ENCODE results near the gene ZBTB7A. TPM values are rescaled to one million over a fixed set of nuclear protein-coding genes. Genes with fewer than 3 reads are reported as not detected.

ZBTB7A gene
- total RNA-seq, 1 donor from 2014 or later, result 2.0 TPM

DNA sequence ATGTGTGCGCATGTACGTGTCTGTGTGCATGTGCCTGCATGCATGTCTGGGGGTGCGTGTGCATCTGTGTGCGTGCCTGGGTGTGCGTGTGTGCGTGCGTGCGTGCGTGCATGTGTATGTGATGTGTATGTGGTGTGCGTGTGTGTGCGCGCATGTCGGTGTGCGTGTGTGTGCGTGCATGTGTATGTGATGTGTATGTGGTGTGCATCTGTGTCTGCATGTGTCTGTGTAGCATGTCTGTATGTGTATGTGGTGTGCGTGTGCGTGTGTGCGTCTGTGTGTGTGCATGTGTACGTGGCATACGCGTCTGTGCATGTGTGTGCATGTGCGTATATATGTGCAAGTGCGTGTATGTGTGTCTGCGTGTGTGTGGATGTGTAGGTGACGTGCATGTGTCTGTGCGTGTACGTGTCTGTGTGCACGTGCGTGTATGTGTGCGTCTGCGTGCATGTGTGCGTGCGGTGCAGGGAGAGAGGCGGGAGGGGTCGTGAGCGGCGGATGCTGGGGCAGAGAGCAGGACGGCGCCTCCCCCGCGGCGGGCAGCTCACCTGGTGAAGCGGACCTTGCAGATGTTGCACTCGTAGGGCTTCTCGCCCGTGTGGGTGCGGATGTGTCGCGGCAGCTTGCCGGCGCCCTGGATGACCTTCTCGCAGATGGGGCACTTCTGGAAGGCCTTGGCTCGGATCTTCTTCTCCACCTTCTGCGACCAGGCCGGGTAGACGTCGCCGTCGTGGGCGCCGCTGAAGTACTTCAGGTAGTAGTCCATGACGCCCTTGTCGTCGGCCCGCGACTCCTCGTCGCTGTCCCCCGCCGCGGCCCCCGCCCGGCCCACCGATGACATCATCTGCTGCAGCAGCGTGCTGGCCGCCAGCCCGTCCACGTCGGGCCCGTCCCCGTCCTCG lies 13.0 kb downstream of the ZBTB7A start:
- no peak for DNase-seq

DNA sequence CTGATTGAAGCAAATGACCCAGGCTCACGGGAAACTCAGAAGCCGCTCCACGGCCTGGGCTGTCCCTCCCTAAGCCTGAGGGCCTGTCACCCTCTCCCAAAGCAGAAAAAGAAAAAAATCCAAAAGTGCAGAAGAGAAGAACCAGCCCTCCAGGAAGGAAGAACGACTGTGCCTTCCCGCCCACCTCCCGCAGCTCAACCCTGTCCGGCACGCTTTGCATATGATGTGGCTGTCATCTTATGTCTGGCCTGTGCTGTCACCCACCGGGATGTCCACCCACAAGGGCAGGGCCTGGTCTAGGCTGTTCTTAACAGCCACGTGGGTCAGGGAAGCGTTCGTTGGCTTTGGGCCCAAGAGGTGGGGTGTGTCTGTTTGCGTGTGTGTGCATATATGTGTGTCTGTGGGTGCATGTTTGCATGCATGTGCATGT lies 13.7 kb downstream of the ZBTB7A start:
- DNase-seq, result no peak

DNA sequence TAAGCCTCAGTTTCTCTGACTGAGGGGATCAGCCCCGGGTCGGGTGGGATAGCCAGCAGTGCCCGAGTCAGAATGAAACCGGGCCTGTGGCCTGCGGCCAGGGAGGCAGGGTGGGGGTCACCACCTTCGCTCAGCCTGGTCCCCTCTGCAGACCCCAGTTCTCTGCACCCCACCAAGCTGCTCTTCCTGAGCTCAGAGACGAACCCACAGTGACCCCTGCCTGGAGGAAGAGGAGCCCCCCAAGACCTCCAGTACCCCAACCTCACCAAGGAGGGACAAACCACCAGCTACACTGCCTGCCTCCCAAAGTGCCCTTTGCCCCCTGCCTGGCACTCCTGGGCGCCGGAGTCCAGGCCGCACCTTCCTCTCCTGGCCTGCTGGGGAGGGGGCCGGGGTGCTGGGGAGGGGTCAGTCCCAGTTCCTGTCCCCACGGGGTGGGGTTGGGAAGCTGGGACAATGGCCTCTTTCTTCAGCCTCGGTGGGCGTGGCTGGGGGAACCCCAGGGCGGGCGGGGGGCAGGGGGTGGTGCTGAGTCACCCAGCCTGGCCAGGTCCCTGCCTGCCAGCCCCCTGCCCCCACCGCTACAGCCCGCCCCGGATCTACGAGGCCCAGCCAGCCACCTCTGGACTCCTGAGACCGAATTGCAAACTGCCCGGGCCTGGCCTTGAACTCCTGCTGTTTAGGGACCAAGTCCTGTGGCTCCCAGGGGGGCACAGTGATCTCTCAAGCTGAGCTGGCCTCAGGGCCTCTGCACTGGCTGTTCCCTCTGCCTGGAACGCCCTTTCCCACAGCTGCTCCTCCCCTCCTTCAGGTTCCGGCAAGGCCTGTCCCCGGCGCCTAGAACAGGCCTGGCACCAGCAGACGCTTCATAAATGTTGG lies 14.3 kb downstream of the ZBTB7A start:
- peak; percentile 46 for DNase-seq

DNA sequence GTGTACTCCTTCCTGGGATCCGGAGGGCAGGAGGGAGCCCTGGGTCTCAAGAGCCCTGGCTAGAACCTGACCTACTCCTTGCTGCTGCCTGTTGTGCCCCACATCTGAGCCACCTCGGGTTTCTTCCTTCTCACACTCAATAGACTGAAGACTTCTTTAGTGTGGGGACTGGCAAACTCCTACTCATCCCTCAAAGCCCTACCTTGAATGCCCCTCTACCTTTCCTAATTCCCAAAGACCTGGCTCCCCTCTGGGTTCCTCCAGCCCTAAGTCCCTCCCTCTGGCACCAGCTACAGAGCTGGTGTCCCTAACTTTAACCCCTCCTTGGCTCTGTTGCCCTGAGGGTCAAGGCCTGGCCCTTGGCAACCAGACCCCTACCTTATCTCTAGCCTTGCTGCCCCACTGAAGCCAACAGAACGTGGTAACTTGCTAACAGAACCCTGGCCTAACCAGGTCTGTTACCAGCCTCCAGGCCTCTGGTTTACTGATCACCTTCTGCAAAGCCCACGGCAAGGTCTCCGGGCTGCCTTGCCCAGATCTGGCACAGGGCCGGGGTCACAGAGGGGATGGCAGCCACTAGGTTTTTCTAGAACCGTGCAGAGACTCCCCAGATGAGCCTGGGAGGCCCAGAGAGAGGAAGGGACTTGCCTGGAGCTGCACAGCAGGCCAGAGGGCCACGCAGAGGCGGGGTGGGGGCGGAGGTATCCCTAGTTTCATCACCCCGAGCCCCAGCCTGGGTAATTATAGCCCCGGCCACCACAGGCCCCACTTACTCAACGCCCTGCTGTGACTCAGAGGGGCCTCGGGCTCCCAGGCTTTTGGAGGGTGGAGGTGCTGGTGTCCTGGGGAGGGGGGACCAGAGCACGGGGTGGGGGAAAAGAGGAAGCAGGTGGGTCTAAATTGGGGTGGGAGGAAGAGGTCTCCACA lies 15.3 kb downstream of the ZBTB7A start:
- no peak for DNase-seq

DNA sequence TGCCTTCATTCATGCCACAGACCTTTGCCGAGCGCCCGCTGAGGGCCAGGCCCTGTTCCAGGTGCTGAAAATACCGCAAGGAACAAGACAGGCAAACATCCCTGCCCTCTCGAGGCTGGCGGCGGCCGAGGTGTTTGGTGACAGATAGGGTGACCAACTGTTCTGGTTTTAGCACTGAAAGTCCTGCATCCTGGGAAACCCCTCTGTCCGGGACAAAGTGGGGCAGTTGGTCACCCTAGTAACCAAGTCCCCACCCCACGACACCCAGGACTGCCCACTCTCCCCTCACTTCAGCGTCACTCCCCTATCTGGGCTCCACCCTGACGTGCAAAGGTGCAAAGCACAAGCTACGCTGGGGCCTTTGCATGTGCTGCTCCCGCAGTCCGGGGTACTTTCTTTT lies 17.3 kb downstream of the ZBTB7A start:
- DNase-seq, result no peak

DNA sequence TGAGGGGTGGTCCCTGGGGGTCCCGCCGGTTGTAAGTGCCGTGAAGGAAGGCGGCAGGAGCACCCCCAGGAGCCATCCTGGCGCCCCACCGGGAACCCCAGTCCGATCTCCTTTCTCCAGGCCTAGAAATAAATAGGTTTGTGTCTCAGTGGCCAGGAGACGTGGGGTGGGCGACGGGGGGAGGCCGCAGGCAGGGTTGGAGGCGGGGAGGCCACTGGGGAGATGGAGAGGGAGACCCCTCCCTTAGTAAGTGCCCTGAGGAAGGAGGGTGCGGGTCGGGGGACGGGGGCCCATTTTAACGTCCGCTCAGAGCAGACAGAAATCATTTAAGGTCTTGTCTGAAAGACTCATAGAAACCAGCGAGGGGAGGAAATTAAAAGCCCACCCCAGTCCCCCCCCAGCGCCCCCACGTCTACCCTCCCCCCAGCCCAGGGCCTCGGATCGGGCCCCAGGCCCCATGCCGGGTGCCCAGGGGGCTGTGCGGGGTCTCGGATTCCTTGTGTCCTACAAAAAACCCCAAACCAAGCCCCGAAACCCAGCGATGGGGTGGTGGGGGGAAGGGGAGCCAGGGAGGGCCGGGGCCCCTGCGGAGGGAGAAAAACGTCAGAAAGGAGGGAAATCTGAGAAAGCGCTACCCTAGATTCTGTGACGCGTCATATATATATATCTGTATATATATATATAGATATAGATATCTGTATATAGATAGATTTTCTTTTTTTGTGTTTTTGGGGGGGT lies 19.6 kb downstream of the ZBTB7A start:
- DNase-seq, result no peak

DNA sequence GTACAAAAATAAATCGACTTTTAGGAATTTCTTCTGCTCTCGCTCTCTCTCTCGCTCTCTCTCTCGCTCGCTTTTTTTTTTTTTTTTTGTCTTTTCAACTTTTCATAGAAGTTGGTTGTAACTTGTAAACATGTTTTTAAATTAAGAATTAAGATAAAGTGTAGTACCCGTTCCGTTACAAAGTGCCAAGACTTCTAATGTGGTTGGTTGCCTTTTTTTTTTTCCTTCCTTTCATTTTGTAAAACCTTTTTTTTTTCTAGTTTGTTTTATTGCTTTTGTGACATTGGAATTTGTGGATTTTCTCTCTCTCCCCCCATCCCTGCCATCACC lies 20.4 kb downstream of the ZBTB7A start:
- DNase-seq, result no peak

DNA sequence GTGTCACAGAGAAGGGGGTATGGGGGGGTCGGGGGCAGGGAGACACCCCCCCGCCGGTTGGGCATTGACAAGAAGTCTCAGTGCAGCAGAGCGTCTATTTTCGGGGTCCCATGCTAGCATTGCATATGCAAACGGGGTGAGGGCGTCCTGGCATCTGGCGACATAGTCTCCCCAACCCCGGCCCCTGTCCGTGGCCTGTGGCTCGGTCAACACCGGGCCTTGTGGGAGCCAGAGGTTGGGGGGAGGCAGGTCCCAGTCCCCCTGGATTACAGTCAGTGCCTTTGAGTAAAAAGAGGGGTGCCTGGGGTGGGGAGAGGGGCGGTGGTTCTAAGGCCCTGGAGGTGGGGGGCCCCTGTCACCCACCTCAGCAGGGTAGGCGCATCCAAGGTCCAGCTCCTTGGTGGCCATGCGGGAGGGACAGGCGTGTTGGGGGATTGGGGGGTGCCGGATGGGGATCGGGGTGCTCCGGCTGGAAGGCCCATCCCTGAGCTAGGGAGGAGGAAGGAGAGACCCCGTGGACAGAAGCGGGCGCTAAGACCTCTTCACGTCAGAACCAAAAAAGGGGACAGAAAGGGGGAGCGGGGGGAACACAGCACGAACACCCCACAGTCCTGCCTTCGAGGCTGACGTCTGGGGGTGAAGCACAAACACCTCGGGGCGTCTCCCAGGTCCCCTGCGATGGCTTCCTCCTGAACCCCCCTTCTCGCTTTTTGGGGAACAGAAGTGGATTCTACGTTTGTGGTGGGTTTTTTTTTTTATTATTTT lies 20.9 kb downstream of the ZBTB7A start:
- DNase-seq, result no peak

DNA sequence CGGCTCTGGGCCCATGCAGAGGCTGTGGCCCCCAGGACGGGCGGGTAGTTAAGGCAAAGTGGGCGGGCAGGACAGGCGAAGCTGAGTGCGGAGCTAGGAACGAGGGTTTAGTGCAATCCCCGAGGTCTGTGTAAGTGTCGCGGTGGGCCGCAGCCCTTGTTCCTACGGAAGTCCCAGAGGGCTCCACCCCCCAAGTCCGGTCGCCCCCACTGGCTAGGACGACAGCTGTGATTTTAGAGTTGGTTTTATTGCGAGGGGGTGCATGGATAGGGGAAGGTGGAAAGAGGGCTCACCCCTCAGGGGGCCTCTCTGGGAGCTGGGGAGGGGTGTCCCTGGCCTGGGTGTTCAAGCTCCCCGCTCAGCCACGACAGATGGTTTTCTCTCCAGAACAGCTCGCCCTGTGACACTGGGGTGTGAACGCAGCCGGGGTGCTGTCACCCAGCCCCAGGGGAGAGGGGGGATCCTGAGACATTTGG lies 21.7 kb downstream of the ZBTB7A start:
- no peak for DNase-seq

DNA sequence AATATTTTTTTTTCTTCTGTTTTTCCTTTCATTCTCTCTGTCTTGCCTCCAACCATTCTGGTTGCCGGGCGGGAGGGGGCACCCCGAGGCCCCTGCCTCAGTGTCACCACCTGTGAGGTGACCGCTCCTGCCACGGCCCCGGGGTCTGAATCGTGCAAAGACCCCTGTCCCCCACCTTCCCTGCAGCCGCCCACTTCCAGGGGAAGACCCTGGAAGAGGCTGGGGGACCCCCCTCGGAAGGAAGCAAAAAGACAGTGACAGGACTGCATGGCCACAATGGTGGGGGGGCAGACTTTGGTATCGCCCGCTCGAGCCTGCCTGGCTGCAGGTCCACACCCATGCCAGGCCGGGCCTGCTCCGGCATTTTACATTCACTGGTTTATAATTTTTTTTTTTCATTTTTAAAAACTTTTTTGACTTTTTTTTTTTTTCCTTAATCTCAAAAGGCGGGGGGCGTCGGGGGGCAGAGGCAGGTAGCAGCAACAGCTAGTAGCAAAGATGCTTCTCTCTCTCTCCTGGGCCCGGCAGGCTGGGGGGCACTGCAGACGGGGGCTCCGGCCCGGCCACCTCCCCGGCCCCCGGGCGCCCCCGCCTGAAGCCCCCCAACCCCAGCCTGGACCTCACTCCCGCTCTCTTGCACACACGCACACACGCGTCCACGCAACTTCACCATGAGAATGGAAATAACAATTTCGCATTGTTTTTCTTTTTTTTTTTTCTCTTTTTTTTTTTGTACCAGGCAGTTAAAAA lies 22.6 kb downstream of the ZBTB7A start:
- DNase-seq, result no peak

DNA sequence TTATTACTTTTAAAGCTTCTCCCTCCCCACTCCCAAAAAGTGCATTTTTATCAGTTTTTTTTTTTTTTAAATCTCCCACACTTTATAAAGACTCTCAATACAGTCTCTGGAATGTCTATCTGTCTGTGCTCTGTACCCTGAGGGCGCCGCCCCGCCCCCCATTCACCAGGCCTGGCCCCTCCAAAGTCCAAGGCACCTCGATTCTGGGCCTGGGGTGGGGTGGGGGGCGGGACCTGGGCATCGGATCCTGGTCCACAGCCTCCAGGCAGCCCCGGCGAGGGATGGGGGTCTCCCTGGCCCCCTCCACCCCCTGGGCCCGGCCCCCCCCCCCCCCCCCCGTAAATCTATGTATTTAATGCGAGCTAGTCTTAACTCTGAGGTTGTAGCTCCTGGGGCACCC lies 23.3 kb downstream of the ZBTB7A start:
- DNase-seq, result no peak

DNA sequence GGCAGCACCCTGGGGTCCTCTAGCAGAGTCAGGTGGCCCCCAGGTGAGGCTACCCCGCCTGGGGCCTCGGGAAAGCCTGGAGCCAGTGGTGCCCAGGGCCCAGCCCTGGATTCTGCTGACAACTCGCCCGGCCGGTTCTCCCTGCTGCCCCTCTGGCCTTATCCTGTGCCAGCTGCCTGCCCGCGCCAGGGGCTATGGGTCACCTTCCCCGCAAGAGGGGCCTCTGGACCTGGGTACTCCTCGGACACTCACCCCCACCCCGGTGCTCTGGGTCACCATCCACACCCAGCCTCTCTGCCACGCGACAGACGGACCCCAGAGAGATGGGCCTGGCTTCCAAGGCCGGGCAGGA lies 24.0 kb downstream of the ZBTB7A start:
- no peak for DNase-seq

DNA sequence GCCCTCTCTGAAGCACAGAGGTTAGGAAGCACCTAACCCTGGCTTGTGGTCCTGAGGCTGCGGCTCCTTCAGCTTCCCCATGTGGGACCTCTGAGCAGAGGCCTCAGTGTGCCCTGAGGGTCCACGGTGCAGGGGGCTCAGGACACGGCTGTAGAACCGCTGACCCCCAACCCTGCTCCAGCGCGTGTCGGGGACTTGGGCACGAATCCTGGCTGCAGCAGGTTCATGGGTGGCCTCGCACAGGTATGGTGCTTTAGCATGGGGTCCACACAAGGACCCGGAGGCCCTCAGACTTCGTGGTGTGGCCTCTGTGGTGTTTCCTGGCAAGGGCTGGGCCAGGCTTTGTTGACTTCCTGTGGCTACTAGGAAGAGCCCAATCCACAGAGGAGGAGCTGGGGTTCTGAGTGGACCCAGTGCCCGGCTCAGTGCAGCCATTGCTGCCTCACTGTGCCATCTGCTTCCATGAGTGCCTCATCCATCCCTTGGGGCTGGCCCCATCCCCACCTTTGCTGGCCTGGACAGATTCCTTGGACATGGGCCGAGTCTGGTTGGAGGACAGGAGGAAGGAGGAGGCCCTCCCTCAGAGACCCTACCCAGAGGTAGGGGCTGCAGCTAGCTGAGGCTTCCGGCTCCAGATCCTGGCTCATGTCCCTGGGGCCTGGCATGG lies 24.5 kb downstream of the ZBTB7A start:
- no peak for DNase-seq

DNA sequence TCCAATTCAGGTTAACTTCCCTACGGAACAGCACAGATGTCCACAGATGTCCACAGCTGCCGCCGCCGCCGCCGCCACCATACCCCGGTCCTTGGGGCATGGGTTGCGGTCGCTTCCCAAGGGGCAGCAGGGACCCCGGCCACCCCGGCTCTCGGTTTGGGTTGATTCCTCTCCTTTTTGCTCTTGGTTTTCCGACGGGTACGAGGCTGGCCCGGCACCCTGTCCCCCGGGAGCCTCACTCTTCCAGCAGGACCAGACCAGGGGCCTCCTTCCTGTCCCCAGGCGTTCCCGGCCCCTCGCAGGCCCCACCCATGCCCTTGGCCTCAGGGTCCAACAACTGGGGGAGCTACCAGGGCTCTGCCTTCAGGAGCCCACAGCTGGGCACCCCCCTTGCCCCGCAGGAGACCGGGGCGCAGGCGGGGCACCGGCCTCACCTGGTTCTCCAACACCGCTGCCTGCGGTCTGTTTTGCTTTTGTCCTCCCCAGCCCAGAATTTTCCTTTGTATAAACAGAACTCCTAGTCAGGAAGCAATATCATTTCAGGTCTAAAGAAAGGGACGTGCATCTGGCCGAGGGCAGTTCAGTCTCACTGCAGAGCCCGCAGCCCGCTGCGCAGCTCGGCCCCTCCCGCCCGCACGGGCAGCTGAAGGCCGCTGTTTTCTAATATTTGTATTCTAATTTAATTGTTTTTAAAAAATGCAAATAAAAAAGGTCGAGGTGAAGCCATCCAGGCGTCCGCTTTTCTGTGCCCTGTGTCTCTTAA lies 27.9 kb downstream of the ZBTB7A start:
- no peak for DNase-seq

DNA sequence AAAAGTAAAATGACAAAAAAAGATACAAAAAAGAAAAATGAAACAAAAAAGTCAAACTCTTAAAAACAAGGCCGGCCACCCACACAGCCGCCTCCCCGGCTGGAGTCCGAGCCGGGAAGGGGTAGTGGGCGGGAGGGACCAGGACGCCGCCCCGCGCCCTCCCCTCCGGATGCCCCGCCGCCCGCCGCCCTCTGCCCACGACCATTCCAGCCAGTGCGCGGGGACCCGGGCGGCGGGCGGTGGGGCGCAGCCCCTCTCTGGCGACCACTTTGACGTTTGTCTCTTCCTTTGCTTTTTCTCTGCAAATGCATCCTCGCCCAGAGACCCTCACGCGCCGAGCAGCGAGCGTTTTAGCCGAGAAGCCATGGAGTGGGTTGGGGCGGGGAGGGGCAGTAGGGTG lies 28.6 kb downstream of the ZBTB7A start:
- DNase-seq, result no peak

DNA sequence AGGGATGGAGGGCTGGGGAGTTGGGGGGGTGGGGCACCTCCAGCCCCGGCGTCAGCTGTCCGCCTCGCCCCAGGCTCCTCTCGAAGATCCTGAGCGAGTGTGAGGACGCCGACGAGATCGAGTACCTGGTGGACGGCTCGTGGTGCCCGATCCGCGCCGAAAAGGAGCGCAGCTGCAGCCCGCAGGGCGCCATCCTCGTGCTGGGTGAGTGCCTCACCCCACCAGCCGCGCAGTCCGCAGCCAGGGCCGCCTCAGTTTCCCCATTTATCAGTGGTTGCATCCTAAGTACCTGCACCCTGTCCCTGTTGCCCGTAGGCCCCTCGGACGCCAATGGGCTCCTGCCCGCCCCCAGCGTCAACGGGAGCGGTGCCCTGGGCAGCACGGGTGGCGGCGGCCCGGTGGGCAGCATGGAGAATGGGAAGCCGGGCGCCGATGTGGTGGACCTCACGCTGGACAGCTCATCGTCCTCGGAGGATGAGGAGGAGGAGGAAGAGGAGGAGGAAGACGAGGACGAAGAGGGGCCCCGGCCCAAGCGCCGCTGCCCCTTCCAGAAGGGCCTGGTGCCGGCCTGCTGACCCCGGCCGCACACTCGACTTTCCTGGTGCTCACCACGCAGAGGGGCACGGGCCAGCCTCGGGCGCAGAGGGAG lies 29.3 kb downstream of the ZBTB7A start:
- DNase-seq, result no peak

DNA sequence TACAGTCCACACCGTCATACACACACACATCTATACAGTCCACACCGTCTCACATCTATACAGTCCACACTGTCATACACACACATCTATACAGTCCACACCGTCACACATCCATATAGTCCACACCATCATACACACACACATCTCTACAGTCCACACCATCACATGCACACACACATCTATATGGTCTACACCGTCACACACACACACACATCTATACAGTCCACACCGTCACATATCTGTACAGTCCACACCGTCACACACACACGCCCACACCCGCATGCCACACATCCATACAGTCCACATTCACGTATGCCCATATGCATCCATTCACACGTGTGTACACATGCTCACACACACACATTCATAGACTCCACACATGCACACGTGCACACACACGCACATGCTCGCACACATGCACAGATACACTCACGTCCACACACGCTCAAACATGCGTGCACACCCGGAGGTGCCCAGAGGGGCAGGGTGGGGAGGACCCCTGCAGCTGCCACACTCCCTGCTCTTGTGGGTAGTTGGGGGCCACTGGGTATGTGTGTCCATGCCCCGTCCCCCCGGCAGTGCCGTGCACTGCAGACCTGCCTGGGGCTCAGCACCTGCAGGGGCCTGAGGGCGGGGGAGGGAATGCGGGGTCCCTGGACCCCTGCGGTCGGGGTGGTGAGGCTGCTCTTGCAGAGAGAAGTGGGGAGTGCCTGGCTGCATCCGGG lies 30.0 kb downstream of the ZBTB7A start:
- no peak for DNase-seq
